HUDEP-2 (cell line): ENCODE data around the gene TRMT61A.

Source experiments
- DNase-seq, 76 experiments: peaks; one replicate each; lab custom pipeline; 2025; ENCODE audit not compliant: unreplicated experiment in 76 of 76; lab: John Stamatoyannopoulos, UW

The TRMT61A gene

DNA sequence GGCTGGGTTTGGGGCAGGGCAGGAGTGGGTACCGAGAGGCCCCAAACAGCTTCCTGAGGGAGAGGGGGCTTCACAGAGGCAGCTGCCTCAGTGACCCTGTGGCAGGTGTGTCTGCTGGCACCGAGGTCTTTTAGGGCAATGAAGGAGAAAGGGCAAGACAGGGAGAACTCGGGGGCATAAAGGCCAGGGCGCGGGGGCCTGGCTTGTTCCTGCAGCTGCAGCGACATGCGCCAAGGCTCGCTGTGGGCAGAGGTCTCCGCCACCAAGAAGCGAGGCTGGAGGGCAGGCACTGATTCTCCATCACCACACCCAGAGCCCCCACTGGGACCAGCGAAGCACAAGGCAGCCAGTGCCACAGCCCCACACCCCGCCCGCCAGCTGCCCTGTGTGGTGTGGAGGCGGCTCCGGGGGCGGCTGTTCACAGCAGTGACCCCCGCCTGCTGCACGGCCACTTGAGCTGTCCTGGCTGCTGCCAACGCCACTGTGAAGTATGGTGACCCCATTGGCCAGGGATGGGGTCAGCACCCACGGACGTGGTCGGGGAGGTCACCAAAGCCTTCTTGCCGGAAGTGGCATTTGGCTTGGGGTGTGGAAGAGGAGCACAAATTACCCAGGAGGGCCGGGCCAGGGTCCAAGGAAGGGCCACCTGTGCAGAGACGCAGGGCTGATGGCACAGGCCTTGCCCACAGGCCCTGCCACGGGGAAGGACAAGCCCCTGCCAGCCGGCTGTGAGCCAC is 17.1 kb downstream of the TRMT61A start:
- DNase-seq: no peak

GRCh38 chr14:103546652-103547454 is 17.9 kb downstream of the TRMT61A start:
- DNase-seq: peak in 56 of 76 experiments; percentile 8 to 78 (median 46)

- DNase-seq: no peak
These were observed 18.5 kb downstream of the TRMT61A start for GRCh38 chr14:103547455-103547940.

GRCh38 chr14:103547941-103548462 is 19.0 kb downstream of the TRMT61A start:
- no peak for DNase-seq

GRCh38 chr14:103548463-103549351 is 19.7 kb downstream of the TRMT61A start:
- DNase-seq: no peak

DNA sequence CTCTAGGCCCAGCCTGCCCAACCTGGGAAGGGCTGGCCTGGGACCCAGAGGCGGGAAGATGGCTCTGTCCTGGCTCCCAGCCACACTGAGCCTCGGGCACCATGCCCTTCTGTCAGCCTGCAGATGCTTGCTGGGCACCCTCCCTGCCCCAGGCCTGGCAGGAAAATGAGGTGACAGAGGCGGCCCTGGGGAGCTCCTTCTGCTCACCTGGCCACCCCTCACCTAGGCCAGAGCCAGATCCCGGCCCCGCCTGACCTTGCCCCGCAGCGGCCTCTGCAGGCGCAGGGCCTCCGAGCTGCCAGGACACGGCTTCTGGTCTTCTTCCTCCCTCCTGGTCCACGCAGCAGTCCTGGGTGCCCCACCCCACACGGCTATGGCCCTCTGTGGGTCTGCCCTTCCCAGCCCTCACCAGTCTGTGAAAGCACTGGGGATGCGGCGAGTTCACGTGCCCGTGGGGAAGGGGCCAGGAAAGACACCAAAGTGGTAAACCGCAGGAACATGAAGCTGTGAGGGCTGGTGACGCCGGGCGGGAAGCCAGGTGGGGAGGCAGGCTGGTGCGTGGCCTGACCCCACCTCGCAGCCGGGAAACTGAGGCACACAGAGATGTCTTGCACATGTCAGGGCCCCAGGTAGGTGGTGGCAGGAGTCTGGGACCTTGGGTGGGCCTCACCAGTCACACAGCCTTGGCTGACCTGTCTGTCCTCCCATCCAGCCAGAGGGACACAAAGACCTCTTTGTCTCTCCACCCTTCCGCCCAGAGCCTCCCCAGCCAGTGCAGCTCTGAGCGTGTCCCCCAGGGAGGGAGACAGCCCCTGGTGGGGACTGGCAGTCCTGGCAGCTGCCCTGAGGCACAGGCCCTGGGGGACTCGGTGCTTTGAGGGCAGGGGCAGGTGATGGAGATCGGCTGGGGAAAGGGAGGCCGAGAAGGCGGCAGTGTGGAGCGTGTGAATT is 20.6 kb downstream of the TRMT61A start:
- no peak for DNase-seq

DNA sequence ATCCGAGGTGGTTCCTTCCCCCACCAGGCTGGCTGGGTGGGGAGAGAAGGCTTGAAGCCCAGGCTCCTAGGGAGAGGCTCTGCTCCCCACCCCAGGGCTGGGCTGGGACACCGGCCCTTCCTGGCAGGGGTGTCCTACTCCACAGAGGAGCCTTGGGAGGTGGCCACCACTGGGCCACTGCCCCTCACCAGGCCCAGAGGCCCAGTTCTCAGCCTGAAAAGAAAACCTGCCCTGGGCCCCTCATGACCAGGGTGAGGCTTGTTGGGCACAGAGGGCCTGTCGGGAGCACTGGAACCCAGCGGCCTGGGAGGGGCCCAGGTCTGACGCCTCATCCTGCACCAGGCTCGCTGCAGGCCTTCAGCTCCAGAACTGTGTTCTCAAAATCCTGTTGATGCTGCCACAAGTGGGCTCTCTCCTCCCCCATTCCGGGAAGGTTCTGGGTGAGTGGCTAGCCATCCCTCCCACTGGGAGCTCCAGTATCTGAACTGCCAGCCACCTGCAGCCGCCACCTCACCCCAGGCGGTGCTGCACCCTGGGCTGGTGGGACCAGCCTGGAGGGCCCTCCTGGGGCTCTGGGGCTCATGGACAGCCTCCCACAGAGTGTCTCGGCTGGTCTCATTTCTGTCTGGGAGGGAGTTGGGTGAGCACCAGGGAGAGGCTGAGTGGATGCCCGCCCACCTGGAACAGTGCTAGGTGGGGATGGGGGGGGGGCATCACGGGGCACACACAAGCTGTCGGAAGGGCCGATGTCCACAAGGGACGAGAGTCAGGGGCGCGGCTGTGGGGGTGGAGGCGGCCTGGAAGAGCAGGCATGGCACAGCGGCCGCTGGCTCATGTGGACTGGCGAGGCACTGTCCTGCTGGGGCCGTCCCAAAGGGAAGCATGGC is 21.7 kb downstream of the TRMT61A start:
- no peak for DNase-seq

DNA sequence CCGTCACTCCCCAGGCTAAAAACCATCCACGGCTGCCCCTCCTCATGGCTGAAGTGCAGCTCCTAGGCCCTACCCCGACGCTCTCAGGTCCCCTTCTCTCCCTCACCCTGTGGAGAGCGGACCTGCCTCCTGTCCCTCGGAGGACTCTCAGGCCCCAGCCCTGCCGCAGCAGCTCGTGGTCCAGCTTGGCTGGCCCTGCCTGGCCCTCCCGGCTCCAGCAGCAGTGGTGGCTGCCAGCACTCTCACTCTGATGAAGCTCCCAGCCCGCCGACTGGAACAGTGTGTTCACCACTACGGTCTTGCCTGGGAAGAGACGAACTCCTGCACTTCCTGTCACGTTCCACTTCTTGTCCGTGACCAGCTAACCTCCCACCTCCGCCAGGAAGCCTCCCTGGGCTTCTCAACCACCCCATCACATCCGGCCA is 22.4 kb downstream of the TRMT61A start:
- DNase-seq: no peak

- no peak for DNase-seq
These were observed 23.2 kb downstream of the TRMT61A start for GRCh38 chr14:103552011-103552845.

DNA sequence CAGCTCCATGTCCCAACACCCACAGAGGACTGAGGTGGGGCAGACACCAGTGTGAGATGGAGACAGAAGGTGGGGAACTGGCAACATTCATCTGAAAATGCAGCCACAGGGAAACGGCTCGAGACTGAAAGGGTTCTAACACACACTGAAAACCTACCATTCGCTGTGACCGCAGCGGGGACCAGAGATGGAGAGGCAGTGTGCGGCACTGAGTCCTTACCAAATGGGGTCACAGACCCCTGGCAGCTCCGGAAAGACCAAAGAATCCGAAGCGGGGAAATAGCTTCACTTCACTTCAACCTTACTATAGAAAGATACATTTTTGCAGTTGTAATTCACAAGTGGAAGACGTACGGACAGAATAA is 23.8 kb downstream of the TRMT61A start:
- DNase-seq: no peak

DNA sequence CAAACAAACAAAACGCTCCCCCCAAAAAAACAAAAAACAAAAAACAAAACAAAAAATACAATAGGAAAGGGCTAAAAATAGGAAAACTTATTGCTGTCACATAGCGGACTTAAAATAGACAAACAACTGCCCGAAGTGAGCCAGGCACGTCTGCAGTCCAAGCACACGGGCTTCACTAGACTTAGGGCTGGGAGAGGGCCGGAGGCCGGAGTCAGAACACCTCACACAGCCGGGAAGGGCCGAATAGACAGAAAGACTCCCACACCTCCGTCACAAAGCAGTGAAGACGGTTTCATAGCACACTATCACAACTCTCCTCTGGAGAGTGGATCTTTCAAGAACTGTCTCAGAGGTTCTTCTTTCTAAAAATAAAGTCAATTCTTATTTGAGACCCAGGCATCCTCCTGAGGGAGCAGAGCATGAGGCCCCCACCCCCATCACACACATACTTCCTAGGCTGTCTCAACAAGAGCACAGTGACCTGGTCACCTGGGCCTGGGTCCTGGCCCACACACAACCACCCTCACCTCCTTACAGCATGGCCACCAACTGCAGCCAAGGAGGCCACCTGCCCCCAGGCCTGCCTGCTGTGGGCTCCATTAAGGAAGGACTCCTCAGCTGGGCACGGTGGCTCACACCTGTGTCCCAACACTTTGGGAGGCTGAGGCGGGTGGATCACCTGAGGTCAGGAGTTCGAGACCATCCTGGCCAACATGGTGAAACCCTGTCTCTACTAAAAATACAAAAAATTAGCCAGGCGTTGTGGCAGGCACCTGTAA is 26.8 kb downstream of the TRMT61A start:
- DNase-seq: no peak

- no peak for DNase-seq
These were observed 28.2 kb downstream of the TRMT61A start for GRCh38 chr14:103556946-103557758.

DNA sequence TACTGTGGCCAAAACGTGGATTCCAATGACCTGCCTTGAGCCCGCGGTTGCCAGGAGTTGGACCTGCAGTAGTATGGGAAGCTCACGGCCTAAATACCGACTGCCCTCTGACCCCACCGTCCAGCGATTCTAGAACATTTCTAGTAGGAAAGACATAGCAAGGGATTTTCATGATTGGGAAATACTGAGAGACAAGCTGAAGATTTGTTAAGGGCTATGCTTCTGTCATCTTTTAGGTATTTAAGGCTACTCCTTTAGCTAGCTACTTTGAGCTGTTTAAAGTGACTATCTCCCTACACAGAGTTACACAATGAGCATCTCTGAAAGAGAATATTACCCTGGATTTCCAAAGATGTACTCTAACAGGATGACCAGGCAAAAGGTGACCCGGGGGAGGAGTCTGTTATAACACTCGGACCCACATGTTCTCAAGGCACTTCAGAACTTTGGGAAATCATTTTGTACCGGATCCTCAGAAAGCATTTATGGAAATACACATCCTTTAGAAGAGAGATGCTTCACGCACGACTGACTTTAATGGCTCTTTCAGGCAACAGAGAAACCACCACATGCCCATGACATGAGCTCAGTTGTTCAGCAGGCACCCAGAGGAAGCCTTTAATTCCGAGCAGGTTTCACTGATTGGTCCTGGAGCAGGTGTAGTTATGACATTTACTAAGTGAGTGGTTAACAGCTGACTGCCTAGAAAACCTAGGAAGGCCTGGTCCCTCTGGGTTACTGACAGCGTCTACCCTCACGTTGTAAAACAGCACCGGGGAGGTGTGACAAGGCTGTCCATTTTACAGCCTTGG is 29.3 kb downstream of the TRMT61A start:
- no peak for DNase-seq

DNA sequence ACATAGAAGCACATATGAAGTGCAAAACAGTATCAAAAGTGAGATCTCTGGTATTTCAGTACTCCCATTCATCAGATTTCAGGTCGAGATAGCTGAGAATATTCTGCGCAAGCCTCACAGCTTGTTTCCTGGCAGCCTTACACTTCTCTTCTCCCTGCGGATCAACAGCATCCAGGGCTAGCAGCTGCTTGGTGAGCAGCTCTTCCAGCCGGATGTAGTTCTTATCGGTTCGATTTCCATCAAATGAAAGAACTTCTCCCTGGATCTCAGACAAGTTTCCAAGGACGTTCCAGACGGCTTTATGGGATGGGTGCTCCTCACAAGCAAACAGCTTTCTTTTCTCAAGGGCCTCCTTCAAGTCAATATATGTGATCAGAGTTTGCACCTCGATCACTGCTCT is 30.8 kb downstream of the TRMT61A start:
- no peak for DNase-seq

DNA sequence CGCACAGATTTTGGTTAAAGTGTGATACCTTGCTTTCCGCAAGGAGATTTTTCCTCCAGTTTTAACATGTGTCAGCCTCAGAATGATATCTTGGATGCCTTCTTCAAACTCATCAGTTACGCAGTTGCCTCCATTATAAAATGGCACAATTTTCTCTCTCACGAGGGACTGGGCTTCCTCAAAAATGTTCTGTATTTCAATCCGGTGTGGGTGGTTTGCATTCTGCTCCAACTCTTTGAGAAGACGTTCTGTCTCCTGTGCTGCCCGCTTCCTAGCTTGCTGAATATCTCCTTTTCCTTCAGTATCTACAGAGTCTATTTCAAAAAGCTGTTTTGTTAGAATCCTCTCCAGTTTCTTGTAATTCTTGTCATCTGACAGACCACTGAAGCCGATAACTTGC is 31.7 kb downstream of the TRMT61A start:
- no peak for DNase-seq
